Mucosa of stomach (tissue), 1 donor: ENCODE measurements around the gene RBMS1.

Experiments used
- H3K27me3 ChIP-seq: one replicate; pipeline ENCODE4 v1.7.0; 2013; ENCODE audit warnings: mild to moderate bottlenecking, low read length; ENCODE audit not compliant: control insufficient read depth, insufficient read depth
- H3K36me3 ChIP-seq: one replicate; pipeline ENCODE4 v1.7.0; 2013; ENCODE audit warnings: low read length; ENCODE audit not compliant: control insufficient read depth, insufficient read depth
- H3K4me1 ChIP-seq: one replicate; pipeline ENCODE4 v1.7.0; 2013; ENCODE audit warnings: mild to moderate bottlenecking, low read length; ENCODE audit not compliant: control insufficient read depth, insufficient read depth
- H3K4me3 ChIP-seq: one replicate; pipeline ENCODE4 v1.7.0; 2013; ENCODE audit warnings: low read length
- H3K9ac ChIP-seq: one replicate; pipeline ENCODE4 v1.7.0; 2013; ENCODE audit warnings: mild to moderate bottlenecking, low read length, moderate library complexity
- H3K9me3 ChIP-seq: one replicate; pipeline ENCODE4 v1.7.0; 2013; ENCODE audit warnings: mild to moderate bottlenecking, low read length, moderate library complexity; ENCODE audit not compliant: control insufficient read depth
- donor health status: Pancreatic carcinoma.

RBMS1 gene

DNA sequence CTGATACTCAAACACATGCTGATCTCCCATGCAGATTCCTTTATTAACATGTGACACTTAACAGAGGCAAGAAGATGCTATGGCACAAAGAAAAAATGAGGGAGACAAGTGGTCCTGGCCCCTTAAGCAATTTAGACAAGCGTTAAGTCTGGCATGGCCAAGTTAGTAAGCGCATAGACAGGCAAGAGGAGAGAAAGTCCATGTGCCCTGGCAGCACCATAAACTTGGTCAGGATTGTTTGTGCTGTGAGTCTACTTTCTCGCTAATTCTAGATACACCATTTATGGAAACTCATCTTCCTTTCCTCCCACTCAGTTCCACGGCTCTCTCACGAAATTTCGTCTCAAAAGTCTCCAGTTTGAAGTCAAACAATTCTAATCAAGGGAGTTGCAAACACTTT, 138.9 kb downstream of the RBMS1 start:
- H3K4me1 ChIP-seq, result peaks cover 43% of the 10 kb centered on the region

GRCh38 chr2:160353813-160354212, 139.8 kb downstream of the RBMS1 start:
- no peaks in the 10 kb centered on the region for H3K36me3 ChIP-seq
- H3K27me3 ChIP-seq, result no peaks in the 10 kb centered on the region
- no peak overlapping the region for H3K4me3 ChIP-seq
- H3K4me1 ChIP-seq, result peaks cover 43% of the 10 kb centered on the region
- H3K9me3 ChIP-seq, result no peaks in the 10 kb centered on the region
- H3K9ac ChIP-seq, result no peak overlapping the region

More for the DNA sequence above, 138.9 kb downstream of the RBMS1 start:
- H3K9me3 ChIP-seq, result no peaks in the 10 kb centered on the region
- no peaks in the 10 kb centered on the region for H3K36me3 ChIP-seq
- H3K9ac ChIP-seq, result no peak overlapping the region
- no peak overlapping the region for H3K4me3 ChIP-seq
- H3K27me3 ChIP-seq, result no peaks in the 10 kb centered on the region

GRCh38 chr2:160353166-160353565, 140.4 kb downstream of the RBMS1 start:
- H3K36me3 ChIP-seq, result no peaks in the 10 kb centered on the region
- H3K4me3 ChIP-seq, result no peak overlapping the region
- peaks cover 43% of the 10 kb centered on the region for H3K4me1 ChIP-seq
- H3K9me3 ChIP-seq, result no peaks in the 10 kb centered on the region
- no peaks in the 10 kb centered on the region for H3K27me3 ChIP-seq
- no peak overlapping the region for H3K9ac ChIP-seq

DNA sequence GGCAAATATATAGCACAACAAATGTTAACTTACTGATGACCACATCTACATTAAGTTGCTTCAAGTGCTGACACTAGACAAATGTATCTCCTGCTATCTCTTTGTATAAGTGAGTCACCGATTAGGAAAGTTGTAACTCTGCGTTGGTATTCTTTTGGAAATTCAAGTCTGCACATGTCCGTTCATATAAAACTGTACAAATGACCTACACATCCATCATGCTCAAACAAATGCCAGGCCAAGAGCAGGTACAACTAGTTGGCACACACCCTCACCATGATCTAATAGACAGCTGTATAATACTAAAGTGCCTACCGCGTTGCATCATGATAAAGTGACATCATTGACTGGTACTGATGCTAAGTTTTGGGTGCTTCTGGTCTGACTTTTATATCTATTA, 141.1 kb downstream of the RBMS1 start:
- Histone ChIP-seq H3K9me3 (no peaks in the 10 kb centered on the region), H3K4me3 (no peak overlapping the region), H3K27me3 (no peaks in the 10 kb centered on the region), H3K4me1 (peaks cover 43% of the 10 kb centered on the region), H3K9ac (no peak overlapping the region), H3K36me3 (no peaks in the 10 kb centered on the region)

GRCh38 chr2:160351956-160352355, 141.7 kb downstream of the RBMS1 start:
- Histone ChIP-seq H3K36me3 (no peaks in the 10 kb centered on the region), H3K4me1 (peaks cover 43% of the 10 kb centered on the region), H3K27me3 (no peaks in the 10 kb centered on the region), H3K9me3 (no peaks in the 10 kb centered on the region), H3K9ac (no peak overlapping the region), H3K4me3 (no peak overlapping the region)

DNA sequence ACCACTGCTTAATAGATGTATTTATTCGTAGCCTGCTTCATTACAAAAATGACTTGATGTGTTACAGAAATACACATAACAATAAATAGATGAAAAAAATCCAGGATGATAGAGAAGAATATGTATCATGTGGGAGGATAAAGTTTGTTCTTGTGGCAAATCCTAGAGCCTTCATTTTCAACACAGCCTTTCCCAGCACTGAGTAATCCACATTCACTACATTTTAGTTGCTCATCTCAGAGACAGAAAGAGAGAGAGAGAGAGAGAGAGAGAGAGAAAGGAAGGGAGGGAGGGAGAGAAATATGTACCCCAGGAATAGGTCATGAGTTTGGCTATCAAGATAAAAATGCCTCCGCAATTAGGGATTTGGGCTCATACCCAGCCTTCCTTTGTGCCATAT, 144.3 kb downstream of the RBMS1 start:
- peaks cover 22% of the 10 kb centered on the region for H3K4me1 ChIP-seq
- H3K9me3 ChIP-seq, result no peaks in the 10 kb centered on the region
- no peaks in the 10 kb centered on the region for H3K27me3 ChIP-seq
- no peak overlapping the region for H3K4me3 ChIP-seq
- H3K36me3 ChIP-seq, result no peaks in the 10 kb centered on the region
- H3K9ac ChIP-seq, result no peak overlapping the region

GRCh38 chr2:160347269-160347863, 146.2 kb downstream of the RBMS1 start:
- Histone ChIP-seq H3K9ac (no peak overlapping the region), H3K4me3 (no peak overlapping the region), H3K27me3 (no peaks in the 10 kb centered on the region), H3K9me3 (no peaks in the 10 kb centered on the region), H3K4me1 (peaks cover 11% of the 10 kb centered on the region), H3K36me3 (no peaks in the 10 kb centered on the region)

DNA sequence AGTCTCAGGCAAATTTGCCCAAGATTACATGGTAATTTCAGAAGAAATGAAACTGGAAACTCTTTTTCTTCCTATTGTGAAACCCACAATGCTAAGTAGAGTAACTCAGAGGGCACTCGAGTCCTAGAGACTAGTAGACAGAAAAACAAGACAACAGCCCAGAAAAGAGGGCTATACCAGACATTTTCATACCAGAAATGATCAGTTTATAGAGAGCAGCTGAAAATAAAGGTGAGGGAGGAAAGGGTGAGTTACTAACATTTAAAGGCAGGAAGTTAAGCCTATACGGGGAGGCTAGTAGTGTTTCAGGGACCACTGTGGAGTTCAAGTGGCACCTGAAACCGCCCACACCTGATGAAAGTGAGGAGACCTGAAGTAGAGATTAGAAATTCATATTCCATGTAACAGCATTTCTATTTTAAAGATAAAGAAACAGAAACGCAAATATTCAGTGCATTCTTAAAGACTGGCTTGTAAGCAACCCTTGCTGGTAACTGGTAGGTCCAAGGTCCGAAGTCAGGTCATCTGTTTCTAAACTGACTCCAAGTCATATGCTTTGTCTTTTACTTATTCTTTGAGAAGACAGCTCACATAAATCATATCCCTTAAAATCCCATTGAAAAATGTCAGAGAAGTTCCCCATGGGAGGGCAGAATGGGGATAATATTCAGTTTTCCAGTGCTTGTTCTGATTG, 148.4 kb downstream of the RBMS1 start:
- Histone ChIP-seq H3K36me3 (no peaks in the 10 kb centered on the region), H3K9ac (no peak overlapping the region)

GRCh38 chr2:160343404-160343803, 150.2 kb downstream of the RBMS1 start:
- Histone ChIP-seq H3K36me3 (no peaks in the 10 kb centered on the region), H3K4me1 (no peaks in the 10 kb centered on the region), H3K27me3 (no peaks in the 10 kb centered on the region), H3K4me3 (no peak overlapping the region), H3K9ac (no peak overlapping the region), H3K9me3 (no peaks in the 10 kb centered on the region)

More for the DNA sequence above, 148.4 kb downstream of the RBMS1 start:
- H3K27me3 ChIP-seq, result no peaks in the 10 kb centered on the region
- no peaks in the 10 kb centered on the region for H3K9me3 ChIP-seq
- no peaks in the 10 kb centered on the region for H3K4me1 ChIP-seq
- H3K4me3 ChIP-seq, result no peak overlapping the region

DNA sequence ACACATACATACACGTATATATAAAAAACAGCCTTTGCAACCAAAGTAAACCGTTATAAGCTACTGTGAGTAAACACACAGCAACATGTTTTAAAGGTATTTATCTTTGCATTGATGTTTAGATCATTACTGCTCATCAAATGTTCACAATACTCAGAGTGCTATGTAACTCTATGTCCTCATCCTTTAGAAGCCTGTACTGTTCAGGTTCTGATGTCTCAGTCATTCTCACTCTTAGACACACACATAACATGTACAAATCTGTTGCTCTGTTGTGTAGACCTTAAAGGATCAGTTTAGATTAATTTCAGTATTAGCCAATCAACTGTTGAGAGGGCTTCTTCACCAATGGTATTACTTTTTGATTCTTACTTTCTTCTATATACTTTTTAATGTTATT, 153.9 kb downstream of the RBMS1 start:
- H3K9ac ChIP-seq, result no peak overlapping the region
- H3K36me3 ChIP-seq, result no peaks in the 10 kb centered on the region
- no peak overlapping the region for H3K4me3 ChIP-seq
- no peaks in the 10 kb centered on the region for H3K4me1 ChIP-seq
- H3K9me3 ChIP-seq, result no peaks in the 10 kb centered on the region
- no peaks in the 10 kb centered on the region for H3K27me3 ChIP-seq

GRCh38 chr2:160338901-160339685, 154.5 kb downstream of the RBMS1 start:
- no peaks in the 10 kb centered on the region for H3K9me3 ChIP-seq
- no peak overlapping the region for H3K9ac ChIP-seq
- no peaks in the 10 kb centered on the region for H3K4me1 ChIP-seq
- no peaks in the 10 kb centered on the region for H3K36me3 ChIP-seq
- H3K4me3 ChIP-seq, result no peak overlapping the region
- H3K27me3 ChIP-seq, result no peaks in the 10 kb centered on the region

- no peaks in the 10 kb centered on the region for H3K9me3 ChIP-seq
- H3K27me3 ChIP-seq, result no peaks in the 10 kb centered on the region
- no peaks in the 10 kb centered on the region for H3K36me3 ChIP-seq
- H3K4me3 ChIP-seq, result no peak overlapping the region
- no peaks in the 10 kb centered on the region for H3K4me1 ChIP-seq
- H3K9ac ChIP-seq, result no peak overlapping the region
Observed at GRCh38 chr2:160337728-160338127, 155.9 kb downstream of the RBMS1 start.
